Testis (tissue), 3 donors: Measurements from ENCODE around the gene SLC22A1. TPM values are rescaled to one million over a fixed set of nuclear protein-coding genes. Genes with fewer than 3 reads are reported as not detected.

ENCODE experiments used
- DNase-seq: peaks from one replicate; pipeline ENCODE4 v3.0.0-alpha.2; 2019
- H3K27ac ChIP-seq, 2 donors: fragments of 200-600 bp; sonication (generic); one replicate each; pipeline ENCODE4 v1.5.1; 2019
- H3K27me3 ChIP-seq: fragments of 200-600 bp; sonication (generic); one replicate; pipeline ENCODE4 v1.5.1; 2019
- H3K36me3 ChIP-seq: fragments of 200-600 bp; sonication (generic); one replicate; pipeline ENCODE4 v1.5.1; 2017; ENCODE audit warnings: low read depth; ENCODE audit errors: missing control alignments
- H3K4me1 ChIP-seq: fragments of 200-600 bp; sonication (generic); one replicate; pipeline ENCODE4 v1.5.1; 2019
- H3K4me3 ChIP-seq, 2 donors: fragments of 200-600 bp; sonication (generic); one replicate each; pipeline ENCODE4 v1.5.1; 2017 to 2019
- H3K9me3 ChIP-seq: fragments of 200-600 bp; sonication (generic); one replicate; pipeline ENCODE4 v1.5.1; 2017
- CTCF ChIP-seq, 3 experiments: fragments of 450-650 bp in 2 of 3; fragments of 200-600 bp in 1 of 3; sonication (generic) in 1 of 3; IDR thresholded peaks; one replicate each; pipeline ENCODE4 v1.5.1; 2016 to 2019; ENCODE audit warnings: antibody characterized with exemption in 3 of 3, mild to moderate bottlenecking in 2 of 3, moderate library complexity in 1 of 3
- POLR2A ChIP-seq: fragments of 450-650 bp; IDR thresholded peaks from one replicate; pipeline ENCODE4 v1.6.1; 2017; ENCODE audit warnings: antibody characterized with exemption, mild to moderate bottlenecking, moderate library complexity
- WGBS, 2 donors: methylation state at CpG; one replicate each; pipeline ENCODE4 v1.1.5; 2018; 5-methylcytosine and 5-hydroxymethylcytosine counted together
- intact Hi-C: fragments of 100-400 bp; cut with DNase I; formaldehyde crosslinking; loops from one replicate; pipeline ENCODE4 v1.15.1; 2023; ENCODE audit warnings: low total_unique reads
- polyA plus RNA-seq: library from polyadenylated mRNA; stranded (reverse); fragments of 350-450 nt; fragmentation: Illumina TruSeq; extraction: RNeasy Lipid Tissue Mini Kit (QIAGEN cat#74804); gene quantifications from one replicate; pipeline ENCODE4 v1.2.3, GENCODE V29; 2014; ENCODE audit warnings: low read depth, low replicate concordance; ENCODE audit not compliant: insufficient read depth
- total RNA-seq, 2 donors: library from RNA; depleted of rRNA; stranded (reverse); fragments of >200 nt; gene quantifications; one replicate each; pipeline ENCODE4 v1.2.3, GENCODE V29; 2016

Gene SLC22A1
- total and polyA plus RNA-seq, 3 donors from 2014 or later, result 0.90 to 1.7 (median 1.5) TPM

GRCh38 chr6:160101277-160102205 is 20.1 kb upstream of the SLC22A1 start:
- no peaks in the 10 kb centered on the region for H3K9me3 ChIP-seq
- TF ChIP-seq CTCF (IDR thresholded peaks at IDR 0.05) (no peak), POLR2A (no peak)
- no peak overlapping the region for H3K4me3 ChIP-seq
- 84 to 85% methylated on average over 16 to 23 of the region's 23 CpGs for WGBS, 2 donors
- no peaks in the 10 kb centered on the region for H3K27me3 ChIP-seq
- intact Hi-C loops, result no loop called here
- no peak for DNase-seq
- no peaks in the 10 kb centered on the region for H3K4me1 ChIP-seq
- H3K27ac ChIP-seq, result no peak overlapping the region
- no peaks in the 10 kb centered on the region for H3K36me3 ChIP-seq

- WGBS, 2 donors, result 89 to 94% methylated on average over 12 to 16 of the region's 16 CpGs
These were observed 19.2 kb upstream of the SLC22A1 start for GRCh38 chr6:160102399-160102798.

GRCh38 chr6:160102956-160103824 is 18.4 kb upstream of the SLC22A1 start:
- 87 to 91% methylated on average over 14 of the region's 14 CpGs for WGBS, 2 donors
- intact Hi-C loops, result no loop called here
- Histone ChIP-seq H3K9me3 (no peaks in the 10 kb centered on the region), H3K27me3 (no peaks in the 10 kb centered on the region), H3K4me1 (no peaks in the 10 kb centered on the region), H3K27ac (peak overlapping the region in 1 of 2 donors; percentile 8), H3K36me3 (no peaks in the 10 kb centered on the region), H3K4me3 (no peak overlapping the region)
- no peak for DNase-seq
- TF ChIP-seq POLR2A (no peak), CTCF (IDR thresholded peaks at IDR 0.05) (peak in 1 of 3 experiments; percentile 24)

More at GRCh38 chr6:160102399-160102798, 19.2 kb upstream of the SLC22A1 start:
- Histone ChIP-seq H3K4me1 (no peaks in the 10 kb centered on the region), H3K27me3 (no peaks in the 10 kb centered on the region), H3K4me3 (no peak overlapping the region), H3K9me3 (no peaks in the 10 kb centered on the region), H3K36me3 (no peaks in the 10 kb centered on the region), H3K27ac (no peak overlapping the region)
- intact Hi-C loops, result no loop called here
- TF ChIP-seq POLR2A (no peak), CTCF (IDR thresholded peaks at IDR 0.05) (no peak)
- no peak for DNase-seq

GRCh38 chr6:160103825-160104100 is 17.9 kb upstream of the SLC22A1 start:
- Histone ChIP-seq H3K4me1 (no peaks in the 10 kb centered on the region), H3K27me3 (no peaks in the 10 kb centered on the region), H3K27ac (peak overlapping the region in 1 of 2 donors; percentile 8), H3K36me3 (no peaks in the 10 kb centered on the region), H3K4me3 (no peak overlapping the region), H3K9me3 (no peaks in the 10 kb centered on the region)
- intact Hi-C loops, result no loop called here
- 80 to 82% methylated on average over 7 of the region's 7 CpGs for WGBS, 2 donors
- DNase-seq, result no peak
- TF ChIP-seq POLR2A (no peak), CTCF (IDR thresholded peaks at IDR 0.05) (no peak)
